ENCODE results near the gene QRSL1.

GRCh38 chr6:106692819-106693208, 63.4 kb downstream of the QRSL1 start:
- TF ChIP-seq CTCF (IDR thresholded peaks at IDR 0.05; ENCODE audit: insufficient read depth, low read length, poor library complexity, severe bottlenecking) (no peak), EZH2phosphoT487 (conservative IDR thresholded peaks at IDR 0.05; ENCODE audit: low read length) (no peak)

All from SU-DHL-6 (cell line).